GM23248 (cell line): ENCODE measurements around the gene GUCY2F.

Experiments
- EZH2 ChIP-seq: fragments of 200-600 bp; sonication (generic); IDR thresholded peaks from 2 replicates; pipeline ENCODE4 v1.6.1; 2018; ENCODE audit warnings: antibody characterized with exemption, mild to moderate bottlenecking; ENCODE audit not compliant: insufficient read depth, poor library complexity, severe bottlenecking
- EZH2phosphoT487 ChIP-seq: fragments of 200-600 bp; sonication (generic); IDR thresholded peaks from 2 replicates; pipeline ENCODE4 v1.6.1; 2018; ENCODE audit warnings: antibody characterized with exemption, moderate library complexity, mild to moderate bottlenecking, low read depth; ENCODE audit not compliant: insufficient read depth

GRCh38 chrX:109372291-109372690 is 109.6 kb downstream of the GUCY2F start:
- TF ChIP-seq EZH2phosphoT487 (no peak), EZH2 (no peak)
